ENCODE data around the gene CLCF1. TPM values are rescaled to one million over a fixed set of nuclear protein-coding genes. Genes with fewer than 3 reads are reported as not detected.

Gene CLCF1
- total and polyA plus RNA-seq, 4 donors = 2.6 to 19.5 (median 9.9) TPM

- no peaks in the 10 kb centered on the region for H3K4me1 ChIP-seq (ENCODE audit: control insufficient read depth in 1 of 2, insufficient read depth in 2 of 2, low read length in 2 of 2)
- H3K27ac ChIP-seq (ENCODE audit: low read depth in 1 of 2, low read length in 2 of 2) = no peak overlapping the region
- no peaks in the 10 kb centered on the region for H3K9me3 ChIP-seq (ENCODE audit: control insufficient read depth, low read length)
- ATAC-seq (ENCODE audit: low FRiP score) (peak; percentile 94), DNase-seq (peak; percentile 84 to 92)
- H3K4me3 ChIP-seq (ENCODE audit: low read length in 2 of 2) = no peak overlapping the region
- H3K36me3 ChIP-seq (ENCODE audit: control insufficient read depth in 1 of 2, insufficient read depth in 2 of 2, low read length in 1 of 2) = no peaks in the 10 kb centered on the region
- intact Hi-C loops (cut with DNase I) = loop anchor here (2.0 to 5.0 kb wide), 3 partner anchors 26 to 120 kb away; no protein-coding TSS in a partner anchor
- H3K27me3 ChIP-seq (ENCODE audit: control insufficient read depth in 1 of 2, insufficient read depth in 2 of 2, low read length in 1 of 2) = no peaks in the 10 kb centered on the region
- 41 to 43% methylated on average over 16 of the region's 16 CpGs for WGBS, 2 donors
Observed at GRCh38 chr11:67382276-67383136, 9.1 kb upstream of the CLCF1 start.

GRCh38 chr11:67381244-67381972, 8.0 kb upstream of the CLCF1 start:
- Histone ChIP-seq H3K27ac (ENCODE audit: low read depth in 1 of 2, low read length in 2 of 2) (no peak overlapping the region), H3K4me1 (ENCODE audit: control insufficient read depth in 1 of 2, insufficient read depth in 2 of 2, low read length in 2 of 2) (no peaks in the 10 kb centered on the region), H3K4me3 (ENCODE audit: low read length in 2 of 2) (no peak overlapping the region), H3K27me3 (ENCODE audit: control insufficient read depth in 1 of 2, insufficient read depth in 2 of 2, low read length in 1 of 2) (no peaks in the 10 kb centered on the region), H3K9me3 (ENCODE audit: control insufficient read depth, low read length) (no peaks in the 10 kb centered on the region), H3K36me3 (ENCODE audit: control insufficient read depth in 1 of 2, insufficient read depth in 2 of 2, low read length in 1 of 2) (no peaks in the 10 kb centered on the region)
- DNase-seq (peak in 1 of 2 donors; percentile 35), ATAC-seq (ENCODE audit: low FRiP score) (no peak)
- intact Hi-C loops (cut with DNase I) = loop anchor here (5.0 kb wide), 2 partner anchors 34 to 119 kb away; no protein-coding TSS in a partner anchor
- 83 to 86% methylated on average over 13 of the region's 13 CpGs for WGBS, 2 donors

- intact Hi-C loops (cut with DNase I) = loop anchor here (5.0 kb wide), 2 partner anchors 32 to 117 kb away; no protein-coding TSS in a partner anchor
- H3K27me3 ChIP-seq (ENCODE audit: control insufficient read depth in 1 of 2, insufficient read depth in 2 of 2, low read length in 1 of 2) = no peaks in the 10 kb centered on the region
Observed at GRCh38 chr11:67379061-67380058, 6.0 kb upstream of the CLCF1 start.

GRCh38 chr11:67378544-67378943, 5.1 kb upstream of the CLCF1 start:
- Histone ChIP-seq H3K9me3 (ENCODE audit: control insufficient read depth, low read length) (no peaks in the 10 kb centered on the region), H3K27ac (ENCODE audit: low read depth in 1 of 2, low read length in 2 of 2) (no peak overlapping the region), H3K36me3 (ENCODE audit: control insufficient read depth in 1 of 2, insufficient read depth in 2 of 2, low read length in 1 of 2) (no peaks in the 10 kb centered on the region), H3K4me3 (ENCODE audit: low read length in 2 of 2) (no peak overlapping the region), H3K27me3 (ENCODE audit: control insufficient read depth in 1 of 2, insufficient read depth in 2 of 2, low read length in 1 of 2) (no peaks in the 10 kb centered on the region), H3K4me1 (ENCODE audit: control insufficient read depth in 1 of 2, insufficient read depth in 2 of 2, low read length in 2 of 2) (no peaks in the 10 kb centered on the region)
- 90 to 91% methylated on average over 4 of the region's 4 CpGs for WGBS, 2 donors
- DNase-seq = no peak
- intact Hi-C loops (cut with DNase I) = no loop called here
- ATAC-seq (ENCODE audit: low FRiP score) = no peak

More at GRCh38 chr11:67379061-67380058, 6.0 kb upstream of the CLCF1 start:
- no peaks in the 10 kb centered on the region for H3K9me3 ChIP-seq (ENCODE audit: control insufficient read depth, low read length)
- ATAC-seq (ENCODE audit: low FRiP score) (no peak), DNase-seq (peak in 1 of 2 donors; percentile 33)
- no peaks in the 10 kb centered on the region for H3K36me3 ChIP-seq (ENCODE audit: control insufficient read depth in 1 of 2, insufficient read depth in 2 of 2, low read length in 1 of 2)
- H3K27ac ChIP-seq (ENCODE audit: low read depth in 1 of 2, low read length in 2 of 2) = no peak overlapping the region
- 81 to 86% methylated on average over 23 of the region's 23 CpGs for WGBS, 2 donors
- H3K4me1 ChIP-seq (ENCODE audit: control insufficient read depth in 1 of 2, insufficient read depth in 2 of 2, low read length in 2 of 2) = no peaks in the 10 kb centered on the region
- H3K4me3 ChIP-seq (ENCODE audit: low read length in 2 of 2) = no peak overlapping the region

- Histone ChIP-seq H3K9me3 (ENCODE audit: control insufficient read depth, low read length) (no peaks in the 10 kb centered on the region), H3K4me3 (ENCODE audit: low read length in 2 of 2) (no peak overlapping the region), H3K36me3 (ENCODE audit: control insufficient read depth in 1 of 2, insufficient read depth in 2 of 2, low read length in 1 of 2) (no peaks in the 10 kb centered on the region), H3K27ac (ENCODE audit: low read depth in 1 of 2, low read length in 2 of 2) (no peak overlapping the region), H3K4me1 (ENCODE audit: control insufficient read depth in 1 of 2, insufficient read depth in 2 of 2, low read length in 2 of 2) (no peaks in the 10 kb centered on the region), H3K27me3 (ENCODE audit: control insufficient read depth in 1 of 2, insufficient read depth in 2 of 2, low read length in 1 of 2) (no peaks in the 10 kb centered on the region)
- WGBS, 2 donors = 85 to 87% methylated on average over 6 of the region's 6 CpGs
- ATAC-seq (ENCODE audit: low FRiP score) (no peak), DNase-seq (peak in 1 of 2 donors; percentile 49)
- intact Hi-C loops (cut with DNase I) = no loop called here
Observed at GRCh38 chr11:67376873-67377808, 3.7 kb upstream of the CLCF1 start.

GRCh38 chr11:67376063-67376820, 2.8 kb upstream of the CLCF1 start:
- Histone ChIP-seq H3K9me3 (ENCODE audit: control insufficient read depth, low read length) (no peaks in the 10 kb centered on the region), H3K4me1 (ENCODE audit: control insufficient read depth in 1 of 2, insufficient read depth in 2 of 2, low read length in 2 of 2) (no peaks in the 10 kb centered on the region), H3K4me3 (ENCODE audit: low read length in 2 of 2) (no peak overlapping the region), H3K36me3 (ENCODE audit: control insufficient read depth in 1 of 2, insufficient read depth in 2 of 2, low read length in 1 of 2) (no peaks in the 10 kb centered on the region), H3K27me3 (ENCODE audit: control insufficient read depth in 1 of 2, insufficient read depth in 2 of 2, low read length in 1 of 2) (no peaks in the 10 kb centered on the region), H3K27ac (ENCODE audit: low read depth in 1 of 2, low read length in 2 of 2) (no peak overlapping the region)
- ATAC-seq (ENCODE audit: low FRiP score) (no peak), DNase-seq (peak in 1 of 2 donors; percentile 34)
- intact Hi-C loops (cut with DNase I) = no loop called here
- 66 to 72% methylated on average over 7 of the region's 7 CpGs for WGBS, 2 donors

GRCh38 chr11:67375320-67376055, 2.1 kb upstream of the CLCF1 start:
- ATAC-seq (ENCODE audit: low FRiP score) (no peak), DNase-seq (peak in 1 of 2 donors; percentile 38)
- Histone ChIP-seq H3K9me3 (ENCODE audit: control insufficient read depth, low read length) (no peaks in the 10 kb centered on the region), H3K36me3 (ENCODE audit: control insufficient read depth in 1 of 2, insufficient read depth in 2 of 2, low read length in 1 of 2) (no peaks in the 10 kb centered on the region), H3K4me3 (ENCODE audit: low read length in 2 of 2) (no peak overlapping the region), H3K27ac (ENCODE audit: low read depth in 1 of 2, low read length in 2 of 2) (no peak overlapping the region), H3K4me1 (ENCODE audit: control insufficient read depth in 1 of 2, insufficient read depth in 2 of 2, low read length in 2 of 2) (no peaks in the 10 kb centered on the region), H3K27me3 (ENCODE audit: control insufficient read depth in 1 of 2, insufficient read depth in 2 of 2, low read length in 1 of 2) (no peaks in the 10 kb centered on the region)
- intact Hi-C loops (cut with DNase I) = no loop called here
- WGBS, 2 donors = 52 to 59% methylated on average over 15 of the region's 15 CpGs
